Prostate gland (tissue), 2 donors: ENCODE data around the gene IFNL2. TPM values are rescaled to one million over a fixed set of nuclear protein-coding genes. Genes with fewer than 3 reads are reported as not detected.

Experiments used
- DNase-seq: peaks from one replicate; pipeline ENCODE4 v3.0.0-alpha.2; 2019; ENCODE audit warnings: low spot score
- H3K27ac ChIP-seq, 2 donors: fragments of 200-600 bp; sonication (generic); 2 replicates each; pipeline ENCODE4 v1.5.1; 2017 to 2019
- H3K27me3 ChIP-seq: fragments of 200-600 bp; sonication (generic); replicated peaks from 2 replicates; pipeline ENCODE4 v1.5.1; 2019; ENCODE audit not compliant: insufficient read depth
- H3K36me3 ChIP-seq, 2 donors: fragments of 200-600 bp; sonication (generic); 1 replicate in 1 of 2; 2 replicates in 1 of 2; pipeline versions ENCODE4 v1.5.1 to v1.8.1; 2017 to 2019
- H3K4me1 ChIP-seq: fragments of 200-600 bp; sonication (generic); replicated peaks from 2 replicates; pipeline ENCODE4 v1.5.1; 2019
- H3K4me3 ChIP-seq, 2 donors: fragments of 200-600 bp; sonication (generic); 2 replicates each; pipeline ENCODE4 v1.5.1; 2017 to 2019
- H3K9me3 ChIP-seq: fragments of 200-600 bp; sonication (generic); 2 replicates; pipeline ENCODE4 v1.5.1; 2017
- CTCF ChIP-seq, 4 experiments: fragments of 200-600 bp in 2 of 4; fragments of 450-650 bp in 2 of 4; sonication (generic) in 2 of 4; IDR thresholded peaks; 1 replicate in 3 of 4; 2 replicates in 1 of 4; pipeline ENCODE4 v1.5.1; 2016 to 2019; ENCODE audit warnings: antibody characterized with exemption in 4 of 4, mild to moderate bottlenecking in 2 of 4, moderate library complexity in 2 of 4
- POLR2A ChIP-seq: fragments of 450-650 bp; IDR thresholded peaks from one replicate; pipeline ENCODE4 v1.6.1; 2016; ENCODE audit warnings: antibody characterized with exemption, mild to moderate bottlenecking
- POLR2AphosphoS5 ChIP-seq: sonication (generic); formaldehyde crosslinking; IDR thresholded peaks from one replicate; pipeline ENCODE4 v1.6.1; 2017; ENCODE audit warnings: antibody characterized with exemption
- WGBS: methylation state at CpG from one replicate; pipeline ENCODE4 v1.1.5; 2018; 5-methylcytosine and 5-hydroxymethylcytosine counted together
- intact Hi-C: fragments of 100-400 bp; cut with DNase I; formaldehyde crosslinking; loops from one replicate; pipeline ENCODE4 v1.14.2; 2022
- total RNA-seq, 2 donors: library from RNA; depleted of rRNA; stranded (reverse); fragments of >200 nt; gene quantifications; one replicate each; pipeline ENCODE4 v1.1.0, GENCODE V29; 2016

Gene IFNL2
- total RNA-seq, 2 donors from 2014 or later, result not detected

- Histone ChIP-seq H3K27ac (no peak overlapping the region), H3K27me3 (peaks cover 2% of the 10 kb centered on the region), H3K4me3 (no peak overlapping the region), H3K9me3 (no peaks in the 10 kb centered on the region), H3K4me1 (peaks cover 5% of the 10 kb centered on the region), H3K36me3 (no peaks in the 10 kb centered on the region)
- 39% methylated on average over 6 of the region's 6 CpGs for WGBS
- TF ChIP-seq CTCF (IDR thresholded peaks at IDR 0.05) (no peak), POLR2AphosphoS5 (no peak), POLR2A (no peak)
- no peak for DNase-seq
- intact Hi-C loops, result no loop called here
These were observed 36.7 kb downstream of the IFNL2 start for GRCh38 chr19:39304701-39305571.

GRCh38 chr19:39306075-39306474 is 37.9 kb downstream of the IFNL2 start:
- Histone ChIP-seq H3K36me3 (no peaks in the 10 kb centered on the region), H3K9me3 (no peaks in the 10 kb centered on the region), H3K4me1 (peaks cover 5% of the 10 kb centered on the region), H3K27me3 (peaks cover 2% of the 10 kb centered on the region), H3K27ac (no peak overlapping the region), H3K4me3 (no peak overlapping the region)
- DNase-seq, result no peak
- TF ChIP-seq CTCF (IDR thresholded peaks at IDR 0.05) (no peak), POLR2A (no peak), POLR2AphosphoS5 (no peak)
- intact Hi-C loops, result no loop called here

GRCh38 chr19:39307046-39307821 is 39.0 kb downstream of the IFNL2 start:
- Histone ChIP-seq H3K27me3 (peaks cover 2% of the 10 kb centered on the region), H3K4me1 (peaks cover 5% of the 10 kb centered on the region), H3K27ac (no peak overlapping the region), H3K36me3 (no peaks in the 10 kb centered on the region), H3K9me3 (no peaks in the 10 kb centered on the region), H3K4me3 (peak overlapping the region in 1 of 2 donors; percentile 19)
- intact Hi-C loops, result no loop called here
- TF ChIP-seq POLR2AphosphoS5, result no peak
- no peak for TF ChIP-seq POLR2A
- 24% methylated on average over 37 of the region's 71 CpGs for WGBS
- no peak for DNase-seq

GRCh38 chr19:39307822-39308530 is 39.8 kb downstream of the IFNL2 start:
- peaks cover 2% of the 10 kb centered on the region for H3K27me3 ChIP-seq
- 31% methylated on average over 46 of the region's 82 CpGs for WGBS
- no peak for TF ChIP-seq POLR2A
- TF ChIP-seq CTCF (IDR thresholded peaks at IDR 0.05), result no peak
- no peak for TF ChIP-seq POLR2AphosphoS5
- H3K4me1 ChIP-seq, result peaks cover 5% of the 10 kb centered on the region
- no peaks in the 10 kb centered on the region for H3K9me3 ChIP-seq
- intact Hi-C loops, result no loop called here
- H3K36me3 ChIP-seq, result no peaks in the 10 kb centered on the region
- H3K27ac ChIP-seq, result no peak overlapping the region
- H3K4me3 ChIP-seq, result peak overlapping the region in 1 of 2 donors; percentile 19
- DNase-seq, result no peak
